ENCODE data around the gene BPIFA3.

The BPIFA3 gene

GRCh38 chr20:33267701-33268100, 50.5 kb downstream of the BPIFA3 start:
- no peak for DNase-seq

GRCh38 chr20:33272155-33272873, 55.2 kb downstream of the BPIFA3 start:
- DNase-seq: no peak

GRCh38 chr20:33273117-33273851, 56.1 kb downstream of the BPIFA3 start:
- DNase-seq: no peak

- no peak for DNase-seq
Observed at GRCh38 chr20:33275215-33275614, 58.1 kb downstream of the BPIFA3 start.

GRCh38 chr20:33275871-33276270, 58.7 kb downstream of the BPIFA3 start:
- no peak for DNase-seq

GRCh38 chr20:33276303-33277113, 59.4 kb downstream of the BPIFA3 start:
- DNase-seq: no peak

All from CD4-positive, alpha-beta T cell treated with Interleukin-17A for 4 hours (primary cell).